Right atrium auricular region (tissue), 2 donors: Measurements from ENCODE around the gene GRB10. TPM values are rescaled to one million over a fixed set of nuclear protein-coding genes. Genes with fewer than 3 reads are reported as not detected.

Experiments used
- DNase-seq: peaks from one replicate; pipeline ENCODE4 v3.0.0-alpha.2; 2019; ENCODE audit warnings: low spot score
- H3K27ac ChIP-seq, 2 donors: fragments of 200-600 bp; sonication (generic); 1 replicate in 1 of 2; 2 replicates in 1 of 2; pipeline ENCODE4 v1.5.1; 2016 to 2019
- H3K27me3 ChIP-seq, 2 donors: fragments of 200-600 bp; sonication (generic); one replicate each; pipeline versions ENCODE4 v1.5.1 to v1.6.0; 2017 to 2019
- H3K36me3 ChIP-seq: fragments of 200-600 bp; sonication (generic); one replicate; pipeline ENCODE4 v1.5.1; 2016
- H3K4me1 ChIP-seq, 2 donors: fragments of 200-600 bp; sonication (generic); one replicate each; pipeline versions ENCODE4 v1.5.1 to v1.6.0; 2017 to 2019
- H3K4me3 ChIP-seq, 2 donors: fragments of 200-600 bp; sonication (generic); 1 replicate in 1 of 2; 2 replicates in 1 of 2; pipeline ENCODE4 v1.5.1; 2017 to 2019; ENCODE audit warnings: mild to moderate bottlenecking in 1 of 2, moderate library complexity in 1 of 2
- H3K9me3 ChIP-seq, 2 donors: fragments of 200-600 bp; sonication (generic); one replicate each; pipeline ENCODE4 v1.5.1; 2019
- total RNA-seq, 2 donors: library from RNA; depleted of rRNA; stranded (reverse); fragments of >200 nt; gene quantifications; one replicate each; pipeline ENCODE4 v1.1.0, GENCODE V29; 2016
- TF ChIP-seq, protein P1 (sequence below), 2 donors: fragments of 200-600 bp; sonication (generic); IDR thresholded peaks; one replicate each; pipeline ENCODE4 v1.5.1; 2019; ENCODE audit warnings: antibody characterized with exemption in 2 of 2

Gene GRB10
- total RNA-seq, 2 donors from 2014 or later, result 36.5 to 39.0 TPM

- Histone ChIP-seq H3K27ac (no peak overlapping the region), H3K9me3 (no peaks in the 10 kb centered on the region), H3K4me3 (no peak overlapping the region), H3K4me1 (peaks cover 0 to 40% of the 10 kb centered on the region in 2 donors), H3K27me3 (no peaks in the 10 kb centered on the region), H3K36me3 (peaks cover 8% of the 10 kb centered on the region)
- DNase-seq, result no peak
- TF ChIP-seq, protein P1, sequence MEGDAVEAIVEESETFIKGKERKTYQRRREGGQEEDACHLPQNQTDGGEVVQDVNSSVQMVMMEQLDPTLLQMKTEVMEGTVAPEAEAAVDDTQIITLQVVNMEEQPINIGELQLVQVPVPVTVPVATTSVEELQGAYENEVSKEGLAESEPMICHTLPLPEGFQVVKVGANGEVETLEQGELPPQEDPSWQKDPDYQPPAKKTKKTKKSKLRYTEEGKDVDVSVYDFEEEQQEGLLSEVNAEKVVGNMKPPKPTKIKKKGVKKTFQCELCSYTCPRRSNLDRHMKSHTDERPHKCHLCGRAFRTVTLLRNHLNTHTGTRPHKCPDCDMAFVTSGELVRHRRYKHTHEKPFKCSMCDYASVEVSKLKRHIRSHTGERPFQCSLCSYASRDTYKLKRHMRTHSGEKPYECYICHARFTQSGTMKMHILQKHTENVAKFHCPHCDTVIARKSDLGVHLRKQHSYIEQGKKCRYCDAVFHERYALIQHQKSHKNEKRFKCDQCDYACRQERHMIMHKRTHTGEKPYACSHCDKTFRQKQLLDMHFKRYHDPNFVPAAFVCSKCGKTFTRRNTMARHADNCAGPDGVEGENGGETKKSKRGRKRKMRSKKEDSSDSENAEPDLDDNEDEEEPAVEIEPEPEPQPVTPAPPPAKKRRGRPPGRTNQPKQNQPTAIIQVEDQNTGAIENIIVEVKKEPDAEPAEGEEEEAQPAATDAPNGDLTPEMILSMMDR (IDR thresholded peaks at IDR 0.05), result no peak
These were observed 28.0 kb downstream of the GRB10 start for GRCh38 chr7:50754684-50755083.

- H3K27ac ChIP-seq, result no peak overlapping the region
- DNase-seq, result no peak
- H3K4me3 ChIP-seq, result no peak overlapping the region
- H3K4me1 ChIP-seq, result peaks cover 0 to 40% of the 10 kb centered on the region in 2 donors
- no peaks in the 10 kb centered on the region for H3K9me3 ChIP-seq
- H3K27me3 ChIP-seq, result no peaks in the 10 kb centered on the region
- TF ChIP-seq, protein P1 (IDR thresholded peaks at IDR 0.05), result no peak
- peaks cover 8% of the 10 kb centered on the region for H3K36me3 ChIP-seq
These were observed 28.5 kb downstream of the GRB10 start for GRCh38 chr7:50754241-50754640.

- Histone ChIP-seq H3K9me3 (no peaks in the 10 kb centered on the region), H3K4me3 (no peak overlapping the region), H3K27ac (no peak overlapping the region), H3K4me1 (peaks cover 0 to 33% of the 10 kb centered on the region in 2 donors), H3K36me3 (peaks cover 20% of the 10 kb centered on the region), H3K27me3 (no peaks in the 10 kb centered on the region)
- no peak for DNase-seq
- TF ChIP-seq, protein P1 (IDR thresholded peaks at IDR 0.05), result no peak
These were observed 30.3 kb downstream of the GRB10 start for GRCh38 chr7:50752422-50752821.

DNA sequence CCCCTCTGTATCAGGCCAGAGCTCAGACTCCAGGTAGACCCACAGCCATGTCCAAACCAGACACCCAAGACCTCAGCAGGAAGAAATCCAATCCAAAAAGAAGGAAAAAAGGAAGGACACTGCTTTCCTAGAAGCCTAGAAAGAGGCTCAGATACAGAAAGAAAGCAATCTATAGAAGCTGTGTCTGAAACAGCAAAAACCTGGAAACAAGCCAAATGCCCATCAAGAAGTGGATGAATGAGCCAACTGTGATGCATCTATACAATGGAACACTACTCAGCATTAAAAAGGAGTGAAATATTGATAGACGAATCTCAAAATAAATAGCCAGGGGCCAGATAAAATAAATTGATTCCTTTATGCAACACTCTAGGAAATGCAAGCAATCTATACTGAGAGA lies 31.6 kb downstream of the GRB10 start:
- Histone ChIP-seq H3K36me3 (peaks cover 21% of the 10 kb centered on the region), H3K27me3 (no peaks in the 10 kb centered on the region), H3K27ac (no peak overlapping the region), H3K4me1 (peaks cover 0 to 29% of the 10 kb centered on the region in 2 donors), H3K4me3 (no peak overlapping the region), H3K9me3 (no peaks in the 10 kb centered on the region)
- TF ChIP-seq, protein P1 (IDR thresholded peaks at IDR 0.05), result no peak
- no peak for DNase-seq

DNA sequence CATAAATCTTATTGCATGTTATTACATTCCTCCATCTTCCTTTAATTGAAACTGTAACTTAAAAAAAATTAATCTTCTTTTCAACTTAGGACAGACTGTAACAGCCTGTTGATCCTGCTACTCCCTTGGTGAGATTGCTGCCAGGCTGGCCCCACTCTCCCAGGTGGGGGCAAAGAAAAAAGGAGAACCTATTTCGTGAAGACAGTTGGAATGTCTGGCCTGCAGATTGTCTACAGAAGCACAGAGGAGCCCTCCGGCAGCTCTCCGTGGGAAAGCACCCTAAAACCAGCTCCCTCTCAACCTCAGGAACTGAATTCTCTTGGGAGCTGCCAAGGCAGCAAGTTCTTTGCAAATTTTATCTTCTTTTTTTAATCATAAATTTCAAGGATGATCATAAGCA lies 32.8 kb downstream of the GRB10 start:
- TF ChIP-seq, protein P1 (IDR thresholded peaks at IDR 0.05), result no peak
- no peaks in the 10 kb centered on the region for H3K9me3 ChIP-seq
- no peak overlapping the region for H3K27ac ChIP-seq
- H3K4me3 ChIP-seq, result no peak overlapping the region
- H3K4me1 ChIP-seq, result peaks cover 0 to 27% of the 10 kb centered on the region in 2 donors
- H3K27me3 ChIP-seq, result no peaks in the 10 kb centered on the region
- H3K36me3 ChIP-seq, result peaks cover 13% of the 10 kb centered on the region
- DNase-seq, result no peak

- TF ChIP-seq, protein P1 (IDR thresholded peaks at IDR 0.05), result no peak
- Histone ChIP-seq H3K4me1 (peaks cover 0 to 15% of the 10 kb centered on the region in 2 donors), H3K4me3 (no peak overlapping the region), H3K27ac (no peak overlapping the region), H3K27me3 (no peaks in the 10 kb centered on the region), H3K36me3 (peaks cover 13% of the 10 kb centered on the region), H3K9me3 (no peaks in the 10 kb centered on the region)
- DNase-seq, result no peak
These were observed 34.2 kb downstream of the GRB10 start for GRCh38 chr7:50748472-50748871.
